OCI-LY3 (cell line): Measurements from ENCODE around the gene CEP120.
"Not testable (repeated sequence)": the region's sequence is repeated elsewhere in the genome, so short reads cannot be mapped to it uniquely, and the experiment has no call there.

Experiments used
- H2AFZ ChIP-seq: fragments of 200-600, 300-600 bp; shearing (Covaris generic); 2 replicates; pipeline ENCODE4 v1.6.0; 2014; ENCODE audit warnings: antibody characterized with exemption, low read depth, low read length
- H3K27ac ChIP-seq: fragments of 200-600, 300-600 bp; sonication (generic); 2 replicates; pipeline ENCODE4 v1.5.1; 2014; ENCODE audit warnings: mild to moderate bottlenecking, low read length, moderate library complexity, mixed read lengths
- H3K27me3 ChIP-seq: fragments of 200-600, 300-600 bp; sonication (generic); 2 replicates; pipeline ENCODE4 v1.6.1; 2014; ENCODE audit warnings: low read depth, low read length, mixed read lengths
- H3K36me3 ChIP-seq: fragments of 200-600, 300-600 bp; sonication (generic); replicated peaks from 2 replicates; pipeline ENCODE3; 2014; ENCODE audit warnings: low read depth, low read length, mixed read lengths
- H3K4me1 ChIP-seq: fragments of 300-600, 200-600 bp; sonication (generic); 2 replicates; pipeline ENCODE4 v1.6.1; 2014; ENCODE audit warnings: low read length, mixed read lengths
- H3K4me2 ChIP-seq: fragments of 200-600, 300-600 bp; sonication (generic); 2 replicates; pipeline ENCODE4 v1.6.1; 2014; ENCODE audit warnings: low read length, mixed read lengths
- H3K4me3 ChIP-seq: fragments of 300-600, 200-600 bp; sonication (generic); 2 replicates; pipeline ENCODE4 v1.5.1; 2014; ENCODE audit warnings: antibody characterized with exemption, mild to moderate bottlenecking, low read length, moderate library complexity
- H3K79me2 ChIP-seq: fragments of 300-600, 200-600 bp; shearing (Covaris generic); 2 replicates; pipeline ENCODE4 v1.6.1; 2014; ENCODE audit warnings: mild to moderate bottlenecking, low read length, mixed read lengths
- H3K9ac ChIP-seq: fragments of 300-600, 200-600 bp; shearing (Covaris generic); 2 replicates; pipeline ENCODE4 v1.6.0; 2014; ENCODE audit warnings: mild to moderate bottlenecking, low read length, moderate library complexity
- H3K9me3 ChIP-seq: fragments of 200-600, 300-600 bp; shearing (Covaris generic); 2 replicates; pipeline ENCODE4 v1.6.1; 2014; ENCODE audit warnings: low read length, mixed read lengths; ENCODE audit not compliant: insufficient read depth
- H4K20me1 ChIP-seq: fragments of 200-600, 300-600 bp; sonication (generic); 2 replicates; pipeline ENCODE4 v1.6.1; 2016; ENCODE audit warnings: low read length, mixed read lengths; ENCODE audit not compliant: insufficient read depth
- CTCF ChIP-seq: fragments of 200-600, 300-600 bp; sonication (generic); IDR thresholded peaks from 2 replicates; pipeline ENCODE4 v1.5.1; 2014; ENCODE audit warnings: antibody characterized with exemption, low read length, low read depth
- EZH2phosphoT487 ChIP-seq: fragments of 200-600 bp; shearing (Covaris generic); IDR thresholded peaks from 2 replicates; pipeline ENCODE4 v1.6.1; 2018; ENCODE audit warnings: antibody characterized with exemption, mixed run types, low read depth

Gene CEP120

GRCh38 chr5:123423278-123424149 lies at the start of gene CEP120:
TSS of gene CEP120 (minus strand) at chr5:123423403. CDS start at chr5:123422998, 405 bp downstream.
- Histone ChIP-seq H3K36me3 (no peaks in the 10 kb centered on the region), H3K79me2 (peaks cover 29% of the 10 kb centered on the region), H3K4me2 (peak within 1 kb of the TSS; percentile 98), H3K4me3 (peak within 1 kb of the TSS; percentile 86), H3K27ac (peak within 1 kb of the TSS; percentile 59), H4K20me1 (no peaks in the 10 kb centered on the region), H3K9ac (peak within 1 kb of the TSS; percentile 87), H3K4me1 (peaks cover 20% of the 10 kb centered on the region), H3K27me3 (no peaks in the 10 kb centered on the region), H2AFZ (peak within 1 kb of the TSS; percentile 77), H3K9me3 (no peaks in the 10 kb centered on the region)
- no peak for TF ChIP-seq EZH2phosphoT487
- TF ChIP-seq CTCF = peak; percentile 60

GRCh38 chr5:123472150-123472924 lies 49.1 kb upstream of the CEP120 start:
- Histone ChIP-seq H3K4me3 (no peak overlapping the region), H2AFZ (no peak overlapping the region), H4K20me1 (no peaks in the 10 kb centered on the region), H3K27me3 (no peaks in the 10 kb centered on the region), H3K27ac (no peak overlapping the region), H3K9ac (no peak overlapping the region), H3K79me2 (no peaks in the 10 kb centered on the region), H3K36me3 (no peaks in the 10 kb centered on the region), H3K9me3 (peaks cover 4% of the 10 kb centered on the region; the same call in 1 of the 2 replicates), H3K4me2 (no peak overlapping the region), H3K4me1 (no peaks in the 10 kb centered on the region)
- TF ChIP-seq EZH2phosphoT487 (no peak), CTCF (no peak)

GRCh38 chr5:123471385-123471784 lies 48.2 kb upstream of the CEP120 start:
- peaks cover 4% of the 10 kb centered on the region; the same call in 1 of the 2 replicates for H3K9me3 ChIP-seq
- no peak overlapping the region for H2AFZ ChIP-seq
- no peak overlapping the region for H3K4me2 ChIP-seq
- H3K4me3 ChIP-seq = no peak overlapping the region
- no peaks in the 10 kb centered on the region for H3K79me2 ChIP-seq
- H3K27ac ChIP-seq = no peak overlapping the region
- no peaks in the 10 kb centered on the region for H3K27me3 ChIP-seq
- no peaks in the 10 kb centered on the region for H3K4me1 ChIP-seq
- TF ChIP-seq CTCF (no peak), EZH2phosphoT487 (no peak)
- no peak overlapping the region for H3K9ac ChIP-seq
- no peaks in the 10 kb centered on the region for H3K36me3 ChIP-seq
- H4K20me1 ChIP-seq = no peaks in the 10 kb centered on the region

DNA sequence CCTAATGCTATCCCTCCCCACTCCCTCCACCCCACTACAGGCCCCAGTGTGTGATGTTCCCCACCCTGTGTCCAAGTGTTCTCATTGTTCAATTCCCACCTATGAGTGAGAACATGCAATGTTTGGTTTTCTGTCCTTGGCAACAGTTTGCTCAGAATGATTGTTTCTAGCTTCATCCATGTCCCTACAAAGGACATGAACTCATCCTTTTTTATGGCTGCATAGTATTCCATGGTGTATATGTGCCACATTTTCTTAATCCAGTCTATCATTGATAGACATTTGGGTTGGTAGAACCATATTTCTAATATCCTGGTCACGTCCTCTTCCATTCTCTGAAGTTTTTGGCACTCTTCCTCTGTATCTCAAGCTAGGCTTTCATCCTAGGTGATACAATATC lies 43.6 kb upstream of the CEP120 start:
- H3K27ac ChIP-seq, H4K20me1 ChIP-seq, H2AFZ ChIP-seq, H3K4me1 ChIP-seq, H3K9ac ChIP-seq, H3K79me2 ChIP-seq, H3K9me3 ChIP-seq, H3K4me3 ChIP-seq, H3K36me3 ChIP-seq, H3K27me3 ChIP-seq, H3K4me2 ChIP-seq: not testable (repeated sequence)
